KMS-11 (cell line): ENCODE data around the gene STXBP6.

ENCODE experiments used
- H2AFZ ChIP-seq: fragments of 200-600 bp; sonication (generic); 2 replicates; pipeline ENCODE4 v1.6.1; 2016; ENCODE audit warnings: antibody characterized with exemption, mixed run types, low read depth
- H3K27ac ChIP-seq: fragments of 200-600 bp; sonication (generic); 2 replicates; pipeline ENCODE4 v1.6.1; 2016; ENCODE audit warnings: mild to moderate bottlenecking, mixed run types
- H3K27me3 ChIP-seq: fragments of 200-600 bp; sonication (generic); 2 replicates; pipeline ENCODE4 v1.6.1; 2017; ENCODE audit warnings: mild to moderate bottlenecking, low read depth, mixed run types, moderate library complexity; ENCODE audit not compliant: insufficient read depth
- H3K36me3 ChIP-seq: fragments of 200-600 bp; sonication (generic); 2 replicates; pipeline ENCODE4 v1.6.1; 2017; ENCODE audit warnings: mild to moderate bottlenecking, mixed run types; ENCODE audit not compliant: insufficient read depth
- H3K4me1 ChIP-seq: fragments of 200-600 bp; sonication (generic); 2 replicates; pipeline ENCODE4 v1.6.1; 2016; ENCODE audit warnings: mild to moderate bottlenecking, low read depth, mixed run types; ENCODE audit not compliant: poor library complexity, severe bottlenecking
- H3K4me2 ChIP-seq: fragments of 200-600 bp; sonication (generic); 2 replicates; pipeline ENCODE4 v1.7.0; 2016; ENCODE audit warnings: mild to moderate bottlenecking, mixed run types
- H3K4me3 ChIP-seq: fragments of 200-600 bp; sonication (generic); IDR thresholded peaks from 2 replicates; pipeline ENCODE4 v1.6.1; 2017; ENCODE audit warnings: low read depth, low read length, mixed read lengths; ENCODE audit not compliant: insufficient read depth
- H3K79me2 ChIP-seq: fragments of 200-600 bp; sonication (generic); 2 replicates; pipeline ENCODE4 v1.6.1; 2016; ENCODE audit warnings: low read depth, mixed run types; ENCODE audit not compliant: insufficient read depth
- H3K9ac ChIP-seq: fragments of 200-600 bp; sonication (generic); 2 replicates; pipeline ENCODE4 v1.6.1; 2016; ENCODE audit warnings: mild to moderate bottlenecking, mixed run types
- H4K20me1 ChIP-seq: fragments of 200-600 bp; sonication (generic); 2 replicates; pipeline ENCODE4 v1.6.1; 2016; ENCODE audit warnings: mild to moderate bottlenecking, mixed run types; ENCODE audit not compliant: insufficient read depth
- CTCF ChIP-seq: fragments of 200-600 bp; sonication (generic); conservative IDR thresholded peaks from 2 replicates; pipeline ENCODE4 v1.6.1; 2017; ENCODE audit warnings: low read depth, mild to moderate bottlenecking, antibody characterized with exemption, low read length, moderate library complexity, mixed read lengths

Gene STXBP6

GRCh38 chr14:24818823-24819341 lies 231.1 kb downstream of the STXBP6 start:
- no peaks in the 10 kb centered on the region for H3K4me1 ChIP-seq
- no peak overlapping the region for H2AFZ ChIP-seq
- H3K27me3 ChIP-seq = no peaks in the 10 kb centered on the region
- no peak overlapping the region for H3K27ac ChIP-seq
- TF ChIP-seq CTCF = no peak
- no peak overlapping the region for H3K9ac ChIP-seq
- H3K4me3 ChIP-seq = no peak overlapping the region
- H3K4me2 ChIP-seq = no peak overlapping the region
- no peaks in the 10 kb centered on the region for H3K79me2 ChIP-seq
- no peaks in the 10 kb centered on the region for H3K36me3 ChIP-seq
- no peaks in the 10 kb centered on the region for H4K20me1 ChIP-seq

- H3K79me2 ChIP-seq = no peaks in the 10 kb centered on the region
- TF ChIP-seq CTCF = no peak
- H4K20me1 ChIP-seq = no peaks in the 10 kb centered on the region
- H2AFZ ChIP-seq = no peak overlapping the region
- H3K4me1 ChIP-seq = no peaks in the 10 kb centered on the region
- H3K27ac ChIP-seq = no peak overlapping the region
- no peaks in the 10 kb centered on the region for H3K27me3 ChIP-seq
- H3K9ac ChIP-seq = no peak overlapping the region
- H3K4me2 ChIP-seq = no peak overlapping the region
- no peaks in the 10 kb centered on the region for H3K36me3 ChIP-seq
- H3K4me3 ChIP-seq = no peak overlapping the region
Measured at GRCh38 chr14:24818058-24818822, 231.7 kb downstream of the STXBP6 start.

- H3K27ac ChIP-seq = no peak overlapping the region
- no peaks in the 10 kb centered on the region for H3K36me3 ChIP-seq
- no peaks in the 10 kb centered on the region for H3K4me1 ChIP-seq
- H4K20me1 ChIP-seq = no peaks in the 10 kb centered on the region
- no peaks in the 10 kb centered on the region for H3K79me2 ChIP-seq
- H2AFZ ChIP-seq = no peak overlapping the region
- H3K4me2 ChIP-seq = no peak overlapping the region
- H3K27me3 ChIP-seq = no peaks in the 10 kb centered on the region
- H3K4me3 ChIP-seq = no peak overlapping the region
- no peak for TF ChIP-seq CTCF
- no peak overlapping the region for H3K9ac ChIP-seq
Measured at GRCh38 chr14:24817212-24818057, 232.5 kb downstream of the STXBP6 start.

GRCh38 chr14:24816929-24817211 lies 233.1 kb downstream of the STXBP6 start:
- Histone ChIP-seq H3K79me2 (no peaks in the 10 kb centered on the region), H3K4me1 (no peaks in the 10 kb centered on the region), H4K20me1 (no peaks in the 10 kb centered on the region), H2AFZ (no peak overlapping the region), H3K4me2 (no peak overlapping the region), H3K9ac (no peak overlapping the region), H3K4me3 (no peak overlapping the region), H3K27ac (no peak overlapping the region), H3K27me3 (no peaks in the 10 kb centered on the region), H3K36me3 (no peaks in the 10 kb centered on the region)
- no peak for TF ChIP-seq CTCF
